ENCODE results near the gene SORCS2. TPM values are rescaled to one million over a fixed set of nuclear protein-coding genes. Genes with fewer than 3 reads are reported as not detected.

SORCS2 gene
- polyA plus RNA-seq, 1 of the 3 experiments (the other 2 are of a cell fraction): 1.6 TPM

DNA sequence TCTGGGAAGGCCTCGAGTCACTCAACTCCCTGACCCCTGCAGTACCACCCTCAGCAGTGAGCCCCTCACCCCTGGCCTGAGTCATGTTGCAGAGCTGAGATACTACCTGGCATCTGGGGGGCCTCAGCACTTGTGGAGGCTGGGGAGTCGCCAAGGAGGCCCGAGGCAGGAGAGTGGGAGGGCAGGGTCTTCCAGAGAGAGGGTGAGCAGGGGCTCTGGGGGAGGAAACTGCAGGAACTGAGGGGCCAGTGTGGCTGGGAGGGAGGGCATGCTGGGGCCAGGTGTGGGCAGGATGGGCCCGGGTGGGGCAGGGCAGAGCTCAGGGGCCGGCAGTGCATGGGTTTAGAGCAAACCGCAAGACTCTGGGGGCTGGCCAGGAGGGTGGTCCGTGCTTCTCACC lies 59.7 kb downstream of the SORCS2 start:
- Histone ChIP-seq H3K4me1 (ENCODE audit: control insufficient read depth in 1 of 2, insufficient read depth in 2 of 2, low read depth in 1 of 2, low read length in 1 of 2) (peaks cover 0 to 22% of the 10 kb centered on the region in 2 experiments; a peak in 1 of 4 replicates), H3K4me2 (no peak overlapping the region), H3K27ac (ENCODE audit: low read depth in 2 of 2, low read length in 1 of 2) (no peak overlapping the region), H3K36me3 (replicated peaks in 1 of 2; ENCODE audit: control insufficient read depth in 1 of 2, insufficient read depth in 2 of 2, low read length in 1 of 2) (no peaks in the 10 kb centered on the region), H3K4me3 (ENCODE audit: low read depth in 2 of 2, low read length in 1 of 2) (no peak overlapping the region), H3F3A (replicated peaks; ENCODE audit: insufficient read depth) (no peaks in the 10 kb centered on the region), H3K9me3 (no peaks in the 10 kb centered on the region), H4K20me1 (ENCODE audit: insufficient read depth) (no peaks in the 10 kb centered on the region), H2AFZ (ENCODE audit: low read depth) (no peak overlapping the region), H3K79me2 (ENCODE audit: insufficient read depth) (no peaks in the 10 kb centered on the region), H3K27me3 (ENCODE audit: insufficient read depth) (no peaks in the 10 kb centered on the region), H3K9ac (no peak overlapping the region), H3K9me2 (no peaks in the 10 kb centered on the region)
- WGBS (ENCODE audit: low lambda C conversion rate): 61% methylated on average over 5 of the region's 7 CpGs
- TF ChIP-seq, protein P1, sequence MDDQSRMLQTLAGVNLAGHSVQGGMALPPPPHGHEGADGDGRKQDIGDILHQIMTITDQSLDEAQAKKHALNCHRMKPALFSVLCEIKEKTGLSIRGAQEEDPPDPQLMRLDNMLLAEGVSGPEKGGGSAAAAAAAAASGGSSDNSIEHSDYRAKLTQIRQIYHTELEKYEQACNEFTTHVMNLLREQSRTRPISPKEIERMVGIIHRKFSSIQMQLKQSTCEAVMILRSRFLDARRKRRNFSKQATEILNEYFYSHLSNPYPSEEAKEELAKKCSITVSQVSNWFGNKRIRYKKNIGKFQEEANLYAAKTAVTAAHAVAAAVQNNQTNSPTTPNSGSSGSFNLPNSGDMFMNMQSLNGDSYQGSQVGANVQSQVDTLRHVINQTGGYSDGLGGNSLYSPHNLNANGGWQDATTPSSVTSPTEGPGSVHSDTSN (IDR thresholded peaks at IDR 0.05): no peak
- TF ChIP-seq NFIC (IDR thresholded peaks at IDR 0.05; ENCODE audit: borderline replicate concordance) (no peak), TAF1 (IDR thresholded peaks at IDR 0.05; ENCODE audit: borderline replicate concordance, low read depth, low read length) (no peak), TEAD4 (IDR thresholded peaks at IDR 0.05; ENCODE audit: borderline replicate concordance, insufficient read depth) (no peak), JUND (IDR thresholded peaks at IDR 0.05) (no peak)
- TF ChIP-seq, protein P2, sequence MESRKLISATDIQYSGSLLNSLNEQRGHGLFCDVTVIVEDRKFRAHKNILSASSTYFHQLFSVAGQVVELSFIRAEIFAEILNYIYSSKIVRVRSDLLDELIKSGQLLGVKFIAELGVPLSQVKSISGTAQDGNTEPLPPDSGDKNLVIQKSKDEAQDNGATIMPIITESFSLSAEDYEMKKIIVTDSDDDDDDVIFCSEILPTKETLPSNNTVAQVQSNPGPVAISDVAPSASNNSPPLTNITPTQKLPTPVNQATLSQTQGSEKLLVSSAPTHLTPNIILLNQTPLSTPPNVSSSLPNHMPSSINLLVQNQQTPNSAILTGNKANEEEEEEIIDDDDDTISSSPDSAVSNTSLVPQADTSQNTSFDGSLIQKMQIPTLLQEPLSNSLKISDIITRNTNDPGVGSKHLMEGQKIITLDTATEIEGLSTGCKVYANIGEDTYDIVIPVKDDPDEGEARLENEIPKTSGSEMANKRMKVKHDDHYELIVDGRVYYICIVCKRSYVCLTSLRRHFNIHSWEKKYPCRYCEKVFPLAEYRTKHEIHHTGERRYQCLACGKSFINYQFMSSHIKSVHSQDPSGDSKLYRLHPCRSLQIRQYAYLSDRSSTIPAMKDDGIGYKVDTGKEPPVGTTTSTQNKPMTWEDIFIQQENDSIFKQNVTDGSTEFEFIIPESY (IDR thresholded peaks at IDR 0.05; ENCODE audit: borderline replicate concordance, low read depth): no peak
- TF ChIP-seq, protein P3, sequence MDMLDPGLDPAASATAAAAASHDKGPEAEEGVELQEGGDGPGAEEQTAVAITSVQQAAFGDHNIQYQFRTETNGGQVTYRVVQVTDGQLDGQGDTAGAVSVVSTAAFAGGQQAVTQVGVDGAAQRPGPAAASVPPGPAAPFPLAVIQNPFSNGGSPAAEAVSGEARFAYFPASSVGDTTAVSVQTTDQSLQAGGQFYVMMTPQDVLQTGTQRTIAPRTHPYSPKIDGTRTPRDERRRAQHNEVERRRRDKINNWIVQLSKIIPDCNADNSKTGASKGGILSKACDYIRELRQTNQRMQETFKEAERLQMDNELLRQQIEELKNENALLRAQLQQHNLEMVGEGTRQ (IDR thresholded peaks at IDR 0.05; ENCODE audit: borderline replicate concordance, low read depth, low read length): no peak
- CTCF ChIA-PET: interaction anchor here (0.9 to 1.2 kb wide), 3 partner anchors 12 to 95 kb away, joined by 3 to 5 read pairs (median 5); no protein-coding TSS in a partner anchor
- DNase-seq: no peak
- POLR2A ChIA-PET: no interaction called here

DNA sequence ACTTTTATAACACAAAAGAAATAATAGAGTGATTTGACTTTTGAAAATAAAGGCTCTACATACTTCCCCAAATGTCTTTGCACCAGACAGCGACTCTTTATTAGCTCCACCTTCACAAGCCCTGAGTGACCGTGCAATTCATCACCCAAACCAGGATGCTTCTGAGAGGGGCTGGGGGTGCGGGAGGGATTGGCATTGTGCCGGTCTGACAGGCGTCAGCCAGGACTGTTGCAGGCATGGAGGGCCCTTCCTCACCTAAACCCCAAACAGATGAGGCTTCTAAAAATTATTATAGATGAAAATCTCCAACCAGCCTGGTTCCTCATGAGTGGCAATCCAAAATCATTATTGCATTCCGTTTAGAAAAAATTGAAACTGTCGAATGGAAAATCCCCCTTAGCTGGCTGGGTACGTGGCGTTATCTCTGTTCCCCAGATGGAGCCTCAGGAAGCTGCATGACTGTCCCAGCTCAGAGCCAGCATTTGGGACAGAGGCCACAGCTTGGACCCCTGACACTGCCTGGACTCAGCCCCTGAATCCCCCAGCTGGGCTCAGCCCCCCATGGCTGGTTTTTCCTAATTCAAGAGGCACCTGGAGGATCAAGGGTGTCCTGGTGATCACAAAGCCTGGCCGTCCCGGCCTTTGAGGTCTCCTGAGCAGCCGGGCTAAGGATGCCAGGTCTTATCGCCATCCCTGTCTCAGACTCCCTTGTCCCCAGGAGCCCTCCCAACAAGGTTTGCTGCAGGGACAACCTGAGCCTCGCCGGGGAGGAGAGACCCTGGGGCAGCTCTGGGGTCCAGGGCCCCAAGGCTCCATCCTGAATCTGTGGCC lies 60.4 kb downstream of the SORCS2 start:
- H4K20me1 ChIP-seq (ENCODE audit: insufficient read depth): no peaks in the 10 kb centered on the region
- no peaks in the 10 kb centered on the region for H3K27me3 ChIP-seq (ENCODE audit: insufficient read depth)
- no peaks in the 10 kb centered on the region for H3F3A ChIP-seq (replicated peaks; ENCODE audit: insufficient read depth)
- H3K9me3 ChIP-seq: no peaks in the 10 kb centered on the region
- H3K4me2 ChIP-seq: no peak overlapping the region
- H3K9ac ChIP-seq: no peak overlapping the region
- DNase-seq: peak; percentile 63
- ChIA-PET POLR2A (no interaction called here), CTCF (interaction anchor here (0.9 to 1.4 kb wide), 5 partner anchors 12 to 96 kb away, joined by 3 to 5 read pairs (median 3); no protein-coding TSS in a partner anchor)
- H3K4me1 ChIP-seq (ENCODE audit: control insufficient read depth in 1 of 2, insufficient read depth in 2 of 2, low read depth in 1 of 2, low read length in 1 of 2): peaks cover 0 to 29% of the 10 kb centered on the region in 2 experiments; a peak in 1 of 4 replicates
- H3K27ac ChIP-seq (ENCODE audit: low read depth in 2 of 2, low read length in 1 of 2): no peak overlapping the region
- no peaks in the 10 kb centered on the region for H3K9me2 ChIP-seq
- no peak overlapping the region for H3K4me3 ChIP-seq (ENCODE audit: low read depth in 2 of 2, low read length in 1 of 2)
- H3K36me3 ChIP-seq (replicated peaks in 1 of 2; ENCODE audit: control insufficient read depth in 1 of 2, insufficient read depth in 2 of 2, low read length in 1 of 2): no peaks in the 10 kb centered on the region
- no peak overlapping the region for H2AFZ ChIP-seq (ENCODE audit: low read depth)
- 49% methylated on average over 11 of the region's 15 CpGs for WGBS (ENCODE audit: low lambda C conversion rate)
- no peaks in the 10 kb centered on the region for H3K79me2 ChIP-seq (ENCODE audit: insufficient read depth)
- TF ChIP-seq FOSL2 (IDR thresholded peaks at IDR 0.05; ENCODE audit: borderline replicate concordance, low read depth) (no peak), YY1 (IDR thresholded peaks at IDR 0.05; ENCODE audit: low read depth) (no peak), GABPA (IDR thresholded peaks at IDR 0.05; ENCODE audit: low read depth) (no peak), EP300 (IDR thresholded peaks at IDR 0.05; ENCODE audit: borderline replicate concordance in 1 of 2, low read depth in 1 of 2, low read length in 1 of 2) (no peak), RXRA (IDR thresholded peaks at IDR 0.05; ENCODE audit: borderline replicate concordance, low read depth) (no peak), JUND (IDR thresholded peaks at IDR 0.05) (no peak), GATA2 (CRISPR knock-in tag; IDR thresholded peaks at IDR 0.05) (no peak), FOXJ3 (CRISPR knock-in tag; IDR thresholded peaks at IDR 0.05) (no peak), TEAD4 (IDR thresholded peaks at IDR 0.05; ENCODE audit: borderline replicate concordance, insufficient read depth) (no peak)
- TF ChIP-seq, protein P4, sequence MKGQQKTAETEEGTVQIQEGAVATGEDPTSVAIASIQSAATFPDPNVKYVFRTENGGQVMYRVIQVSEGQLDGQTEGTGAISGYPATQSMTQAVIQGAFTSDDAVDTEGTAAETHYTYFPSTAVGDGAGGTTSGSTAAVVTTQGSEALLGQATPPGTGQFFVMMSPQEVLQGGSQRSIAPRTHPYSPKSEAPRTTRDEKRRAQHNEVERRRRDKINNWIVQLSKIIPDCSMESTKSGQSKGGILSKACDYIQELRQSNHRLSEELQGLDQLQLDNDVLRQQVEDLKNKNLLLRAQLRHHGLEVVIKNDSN (IDR thresholded peaks at IDR 0.05; ENCODE audit: borderline replicate concordance, low read depth): no peak
- TF ChIP-seq, protein P5, sequence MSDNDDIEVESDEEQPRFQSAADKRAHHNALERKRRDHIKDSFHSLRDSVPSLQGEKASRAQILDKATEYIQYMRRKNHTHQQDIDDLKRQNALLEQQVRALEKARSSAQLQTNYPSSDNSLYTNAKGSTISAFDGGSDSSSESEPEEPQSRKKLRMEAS (IDR thresholded peaks at IDR 0.05; ENCODE audit: low read depth): no peak
- TF ChIP-seq, protein P3 (IDR thresholded peaks at IDR 0.05; ENCODE audit: borderline replicate concordance, low read depth, low read length): no peak
- TF ChIP-seq, protein P2 (IDR thresholded peaks at IDR 0.05; ENCODE audit: borderline replicate concordance, low read depth): no peak

Measured in SK-N-SH (cell line).